ENCODE data around the gene ADGRG7.

Gene ADGRG7

DNA sequence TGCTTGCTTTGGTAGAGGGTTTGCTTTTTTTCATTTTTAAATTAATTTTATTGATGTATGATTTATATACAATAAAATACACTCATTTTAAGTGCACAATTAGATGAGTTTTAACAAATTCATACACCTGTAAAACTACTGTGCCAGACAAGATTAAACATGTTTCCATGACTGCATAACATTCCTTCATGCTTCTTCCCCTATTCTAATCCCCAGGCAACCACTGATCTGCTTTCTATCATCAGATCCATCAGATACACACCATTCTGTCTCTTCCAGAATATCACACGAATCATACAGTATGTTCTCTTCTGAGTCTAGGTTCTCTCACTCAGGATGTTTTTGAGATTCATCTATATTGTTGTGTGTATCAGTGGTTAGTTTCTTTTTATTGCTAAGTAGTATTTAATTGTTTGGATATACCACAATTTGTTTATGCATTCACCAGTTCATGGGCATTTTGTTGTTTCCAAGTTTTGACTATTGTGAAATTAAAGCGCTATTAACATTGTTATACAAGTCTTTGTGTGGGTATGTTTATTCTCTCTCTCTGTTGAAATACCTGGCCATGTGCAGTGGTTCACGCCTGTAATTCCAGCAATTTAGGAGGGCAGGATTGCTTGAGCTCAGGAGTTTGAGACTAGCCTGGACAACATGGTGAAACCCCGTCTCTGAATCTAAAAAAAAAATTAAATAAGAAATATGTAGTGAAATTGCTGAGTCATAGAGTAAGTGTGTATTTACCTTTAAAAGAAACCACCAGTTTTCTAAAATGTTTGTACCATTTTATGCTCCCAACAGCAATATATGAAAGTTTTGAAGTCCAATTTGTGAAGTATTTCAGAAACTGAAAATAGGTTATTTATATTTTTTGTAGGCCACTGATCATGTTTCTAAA, 92.9 kb downstream of the ADGRG7 start:
- no peak for DNase-seq

DNA sequence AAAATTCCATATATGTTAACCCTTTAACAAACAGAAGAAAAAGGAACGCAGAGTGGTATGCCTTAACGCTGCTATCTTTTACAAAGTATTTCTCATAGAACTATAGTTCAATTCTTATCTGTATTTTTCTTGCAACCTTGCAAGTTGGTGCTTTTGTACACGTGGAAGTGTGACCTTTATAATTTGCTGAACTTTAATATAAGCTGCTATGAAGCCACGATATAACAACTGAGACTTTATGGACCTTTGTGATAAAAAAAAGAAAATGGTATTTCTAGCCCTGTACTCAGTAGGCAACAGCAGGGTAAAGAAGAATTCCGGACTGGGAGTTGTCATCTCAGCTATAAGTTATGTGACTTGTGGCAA, 93.6 kb downstream of the ADGRG7 start:
- DNase-seq: no peak

DNA sequence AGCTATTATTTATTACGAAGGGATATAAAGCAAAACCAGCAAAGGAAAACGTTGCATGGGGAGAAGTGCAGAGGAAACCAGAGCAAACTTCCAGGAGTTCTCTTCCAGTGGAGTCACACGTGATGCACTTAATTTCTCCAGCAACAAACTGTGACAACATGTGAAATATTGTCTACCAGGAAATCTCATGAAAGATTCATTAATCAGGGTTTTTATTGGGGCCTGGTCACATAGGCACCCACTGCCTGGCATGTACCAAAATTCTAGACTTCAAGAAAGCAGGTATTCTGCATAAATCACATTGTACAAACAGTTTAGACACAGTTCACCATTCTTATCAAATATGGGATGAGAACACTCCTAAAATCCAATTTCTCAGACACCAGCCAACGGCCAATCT, 94.5 kb downstream of the ADGRG7 start:
- no peak for DNase-seq

DNA sequence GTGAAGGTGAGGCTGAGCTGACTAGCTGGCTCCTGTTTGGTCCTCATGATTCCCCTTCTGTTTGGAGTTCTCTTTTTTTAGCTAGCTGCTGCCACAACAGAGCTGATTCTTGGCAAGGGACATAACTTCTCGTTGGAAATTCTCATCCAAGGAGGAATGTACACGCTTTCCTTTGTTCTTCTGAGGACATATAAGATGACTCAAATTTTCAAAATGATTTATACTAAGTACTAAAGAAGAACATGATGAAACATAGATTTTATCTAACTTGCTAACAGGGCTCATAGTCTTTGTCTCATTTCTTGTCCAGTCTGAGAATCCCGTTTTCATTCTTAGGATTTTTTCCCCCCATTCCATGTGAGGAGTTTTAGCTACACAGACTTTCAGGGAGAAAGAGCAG, 97.0 kb downstream of the ADGRG7 start:
- no peak for DNase-seq

DNA sequence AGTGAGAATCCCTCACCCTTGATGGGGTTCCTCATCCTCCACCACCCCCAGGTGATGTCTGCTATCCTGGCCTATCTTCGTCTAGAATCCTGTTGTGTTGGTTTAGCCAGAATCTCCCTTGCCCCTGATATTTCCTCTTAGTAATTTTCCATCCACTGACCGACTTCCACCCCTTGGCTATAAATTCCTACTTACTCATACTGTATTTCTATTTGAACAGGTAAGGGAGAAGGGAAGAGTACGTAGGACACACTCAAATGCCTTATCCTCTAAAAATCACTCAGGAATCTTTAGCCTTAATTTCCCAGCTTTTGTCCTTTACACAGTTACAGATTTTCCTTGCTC, 99.2 kb downstream of the ADGRG7 start:
- DNase-seq: no peak

DNA sequence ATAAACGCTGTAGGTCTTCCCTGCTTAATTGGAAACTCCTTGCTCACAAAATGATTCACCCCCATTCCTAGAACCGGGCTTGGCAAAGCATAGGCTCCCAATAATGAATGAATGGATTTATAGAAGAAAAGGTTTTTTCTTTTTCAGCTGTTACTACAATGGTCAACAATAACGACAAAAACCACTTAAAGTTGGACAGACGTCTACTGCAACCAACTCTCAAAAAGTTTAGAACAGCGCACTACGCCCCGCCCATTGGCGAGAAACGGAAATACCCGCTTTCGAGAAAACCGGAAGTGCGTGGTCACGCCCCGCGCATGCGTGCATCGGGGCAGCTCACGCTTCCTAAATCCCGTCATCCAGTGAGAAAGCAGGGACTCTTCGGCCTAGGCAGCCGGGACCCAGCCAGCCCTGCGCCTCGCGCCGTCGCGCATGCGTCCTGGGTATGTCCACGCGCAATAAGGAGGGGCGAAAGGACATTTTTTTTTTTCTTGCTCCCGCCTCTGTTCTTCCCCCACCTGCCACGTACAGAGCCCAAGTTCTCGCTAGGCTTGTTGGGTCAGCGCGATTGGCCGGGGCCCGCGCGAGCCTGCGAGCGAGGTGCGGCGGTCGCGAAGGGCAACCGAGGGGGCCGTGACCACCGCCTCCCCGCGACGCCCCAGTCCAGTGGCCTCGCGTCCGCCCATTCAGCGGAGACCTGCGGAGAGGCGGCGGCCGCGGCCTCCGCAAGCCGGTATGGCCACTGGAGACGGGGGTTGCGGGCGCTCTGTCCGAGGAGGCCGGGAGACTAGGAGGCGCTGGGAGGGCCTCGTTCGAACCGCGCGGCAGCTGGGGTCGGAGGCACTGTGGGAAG, 99.8 kb downstream of the ADGRG7 start, which contains the start of gene TFG:
Gene TFG, plus strand, starts transcription at position 506 of the 853 bp plus-strand sequence. CDS start 4,192 bp downstream, outside the sequence.
- DNase-seq: peak; percentile 99

DNA sequence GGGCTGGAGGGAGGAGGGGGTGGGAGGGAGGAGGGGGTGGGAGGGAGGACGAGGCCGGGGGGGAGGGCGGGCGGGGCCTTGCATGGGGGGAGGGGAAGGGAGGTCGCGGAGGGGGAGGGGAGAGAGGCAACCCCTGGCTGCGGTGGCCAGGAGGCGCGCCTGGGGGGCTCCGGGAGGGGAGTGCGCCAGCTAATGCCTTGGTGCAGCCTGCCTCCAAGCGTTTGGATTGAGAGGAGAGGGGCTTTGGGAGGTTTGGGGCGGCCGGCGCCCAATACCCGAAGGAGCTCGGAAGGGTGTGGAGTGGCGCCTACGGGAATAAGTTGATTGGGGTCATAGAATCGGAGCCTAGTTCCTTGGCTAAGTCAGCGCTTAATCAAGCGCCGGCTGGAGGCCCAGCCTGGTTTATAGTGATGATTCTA, 100.5 kb downstream of the ADGRG7 start:
- DNase-seq: peak; percentile 18

DNA sequence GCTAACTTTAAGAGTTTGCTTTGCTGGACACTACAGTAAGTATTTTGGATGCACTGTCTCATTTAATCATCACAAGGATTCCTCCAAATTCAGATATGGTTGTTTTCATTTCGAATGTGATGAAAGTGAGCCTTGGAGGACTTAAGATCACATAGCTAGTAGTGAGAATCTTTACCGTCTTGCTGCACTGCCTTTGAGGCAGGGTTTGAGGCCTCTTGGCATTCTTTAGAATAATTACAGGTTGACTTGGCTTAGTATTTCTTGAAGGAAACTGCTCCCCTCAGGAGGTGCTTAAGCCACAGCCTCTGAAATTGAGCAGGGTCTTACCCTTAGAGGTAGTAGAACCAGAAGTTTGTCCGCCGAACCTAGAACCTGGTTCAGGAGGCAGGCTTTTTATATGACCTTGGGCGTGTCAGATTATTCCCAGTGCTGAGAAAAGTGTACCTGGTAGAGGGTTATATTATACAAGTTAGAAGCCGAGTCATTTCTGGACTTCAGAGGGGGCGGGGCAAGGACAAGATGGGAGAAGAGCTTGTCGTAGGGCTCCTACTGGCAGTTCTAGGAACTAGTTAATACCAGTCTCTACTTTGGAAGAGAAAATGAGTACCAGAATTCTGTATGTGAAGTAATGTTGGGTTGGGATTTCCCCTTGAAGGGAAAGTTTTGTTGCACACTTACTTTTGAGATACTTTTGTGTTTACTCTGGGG, 101.0 kb downstream of the ADGRG7 start:
- peak; percentile 89 for DNase-seq

DNA sequence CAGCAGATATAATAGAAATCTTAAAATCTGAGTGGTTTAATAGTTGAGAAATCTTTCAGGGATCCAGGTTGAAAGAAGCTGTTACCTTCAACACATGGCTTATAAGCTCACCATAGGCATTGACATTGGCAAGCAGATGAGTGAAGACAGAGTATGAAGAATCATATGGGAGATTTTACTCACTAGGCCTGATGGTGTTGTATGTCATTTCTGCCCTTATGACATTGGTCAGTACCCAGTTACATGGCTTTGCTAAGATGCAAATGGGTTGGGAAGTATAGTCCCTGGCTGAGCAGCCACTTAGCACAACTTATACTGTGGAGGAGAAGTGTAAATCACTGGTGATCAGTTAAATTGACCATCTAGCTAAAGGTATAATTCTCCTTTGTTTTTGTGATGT, 105.8 kb downstream of the ADGRG7 start:
- DNase-seq: no peak

DNA sequence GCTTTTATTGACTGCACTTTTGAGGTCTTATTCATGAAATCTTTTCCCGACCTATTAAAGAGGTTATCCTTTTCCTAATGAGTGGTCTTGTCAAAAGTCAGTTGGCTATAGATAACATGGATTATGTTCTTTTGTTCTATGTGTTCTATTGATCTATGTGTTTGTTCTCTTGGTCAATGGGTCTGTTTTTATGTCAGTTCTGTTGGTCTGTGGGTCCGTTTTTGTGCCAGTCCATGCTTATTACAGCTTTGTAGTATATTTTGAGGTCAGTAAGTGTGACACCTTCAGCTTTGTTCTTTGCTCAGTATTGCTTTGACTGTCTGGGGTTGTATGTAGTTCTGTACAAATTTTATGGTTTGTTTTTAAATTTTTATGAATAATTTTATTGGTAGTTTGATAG, 107.7 kb downstream of the ADGRG7 start:
- DNase-seq: no peak

DNA sequence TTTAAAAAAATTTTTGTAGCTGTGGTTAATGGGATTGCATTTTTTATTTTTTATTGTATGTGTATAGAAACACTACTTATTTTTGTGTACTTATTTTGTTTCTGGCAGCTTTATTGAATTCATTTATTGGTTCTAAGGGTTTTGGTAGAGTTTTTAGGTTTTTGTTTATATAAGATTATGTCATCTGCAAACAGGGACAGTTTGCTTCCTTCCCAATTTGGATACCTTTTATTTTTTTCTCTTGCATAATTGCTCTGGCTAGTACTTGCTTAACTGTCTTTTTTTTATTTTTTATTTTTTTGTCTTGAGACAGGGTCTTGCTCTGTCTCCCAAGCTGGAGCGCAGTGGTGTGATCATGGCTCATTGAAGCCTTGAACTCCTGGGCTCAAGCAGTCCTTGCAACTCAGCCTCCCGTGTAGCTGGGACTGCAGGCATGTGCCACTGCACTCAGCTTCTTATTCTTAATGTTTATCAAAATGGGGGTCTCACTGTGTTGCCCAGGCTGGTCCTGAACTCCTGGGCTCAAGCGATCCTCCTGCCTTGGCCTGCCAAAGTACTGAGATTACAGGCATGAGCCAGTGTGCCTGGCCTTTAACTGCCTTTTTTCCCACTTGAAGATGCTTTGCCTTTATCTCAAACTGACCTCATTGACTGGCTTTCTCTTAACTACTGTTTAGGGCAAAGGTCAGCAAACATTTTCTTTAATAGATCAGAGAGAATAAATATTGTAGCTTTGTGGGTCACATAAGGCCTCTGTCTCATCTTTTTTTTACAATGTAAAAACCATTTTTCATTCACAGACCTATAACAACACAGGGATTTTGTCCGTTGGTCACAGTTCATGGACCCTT, 108.5 kb downstream of the ADGRG7 start:
- DNase-seq: no peak

DNA sequence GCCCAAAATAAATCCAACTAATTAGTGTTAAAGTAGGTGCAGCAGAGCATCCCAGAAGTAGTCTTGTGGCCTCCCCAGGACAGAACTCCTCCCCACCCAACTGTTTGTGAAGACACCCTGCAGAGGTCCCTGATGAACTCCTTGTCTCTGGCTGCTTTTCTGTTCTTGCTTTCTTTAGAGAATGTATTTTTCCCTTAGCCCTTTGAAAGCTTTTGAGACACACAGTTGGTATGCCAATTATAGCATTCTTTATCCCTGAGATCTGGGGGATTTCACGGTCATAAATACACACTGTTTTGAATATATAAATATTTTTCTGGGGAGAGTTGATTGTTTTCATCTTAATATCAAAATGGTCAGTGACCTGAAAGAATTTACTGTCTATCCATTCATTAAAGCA, 109.7 kb downstream of the ADGRG7 start:
- no peak for DNase-seq

DNA sequence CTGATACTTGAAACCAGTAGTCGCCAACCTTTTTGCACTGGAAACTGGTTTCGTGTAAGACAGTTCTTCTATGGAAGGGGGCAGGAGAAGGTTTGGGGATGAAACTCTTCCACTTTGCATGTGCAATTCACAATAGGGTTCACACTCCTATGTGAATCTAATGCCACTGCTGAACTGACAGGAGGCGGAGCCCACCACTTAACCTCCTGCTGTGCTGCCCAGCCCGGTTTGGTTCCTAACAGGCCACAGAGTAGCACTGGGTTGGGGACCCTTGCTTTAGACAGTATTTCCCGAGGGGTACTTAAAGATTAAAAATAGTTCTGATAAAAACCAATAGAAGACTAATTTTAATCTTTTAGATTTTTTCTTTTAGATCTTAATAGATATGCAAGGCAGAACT, 111.0 kb downstream of the ADGRG7 start:
- DNase-seq: no peak

DNA sequence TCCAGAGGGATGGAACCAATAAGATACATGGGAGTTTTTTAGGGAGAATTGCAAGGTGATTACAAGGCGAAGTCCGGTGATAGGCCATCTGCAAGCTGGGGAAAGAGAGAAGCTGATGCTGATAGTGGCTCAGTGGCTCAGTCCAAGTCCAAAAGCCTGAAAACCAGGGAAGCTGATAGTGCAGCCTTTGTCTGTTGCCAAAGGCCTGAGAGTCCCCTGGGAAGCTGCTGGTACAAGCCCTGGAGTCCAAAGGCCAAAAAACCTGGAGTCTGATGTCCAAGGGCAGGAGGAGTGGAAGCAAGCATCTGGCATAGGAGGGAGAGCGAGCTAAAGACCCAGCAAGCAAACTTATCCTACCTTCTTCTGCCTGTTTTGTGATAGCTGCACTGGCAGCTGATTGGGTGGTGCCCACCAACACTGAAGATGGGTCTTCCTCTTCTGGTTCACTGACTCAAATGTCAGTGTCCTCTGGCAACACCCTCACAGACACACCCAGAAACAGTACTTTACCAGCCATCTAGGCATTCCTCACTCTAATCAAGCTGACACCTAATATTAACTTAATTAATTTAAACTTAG, 116.6 kb downstream of the ADGRG7 start:
- no peak for DNase-seq

DNA sequence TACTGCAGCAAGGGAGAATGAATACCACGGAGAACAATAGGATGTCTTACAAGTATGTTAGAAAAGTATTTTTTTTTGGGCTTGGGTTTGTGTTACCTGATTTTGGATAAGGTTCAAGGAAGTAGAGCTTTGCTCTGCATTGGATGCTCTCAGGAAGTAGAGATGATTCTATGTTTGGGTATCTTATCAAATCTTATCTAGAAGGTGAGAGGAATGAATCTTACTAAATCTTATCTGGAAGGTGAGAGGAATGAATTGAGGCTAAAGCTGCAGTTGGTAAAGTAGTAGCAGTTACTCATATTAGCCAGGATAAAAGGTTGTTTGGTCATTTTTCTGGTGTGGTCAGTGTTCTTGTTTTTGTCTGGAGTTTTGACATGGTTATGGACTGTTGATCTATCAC, 117.3 kb downstream of the ADGRG7 start:
- no peak for DNase-seq

DNA sequence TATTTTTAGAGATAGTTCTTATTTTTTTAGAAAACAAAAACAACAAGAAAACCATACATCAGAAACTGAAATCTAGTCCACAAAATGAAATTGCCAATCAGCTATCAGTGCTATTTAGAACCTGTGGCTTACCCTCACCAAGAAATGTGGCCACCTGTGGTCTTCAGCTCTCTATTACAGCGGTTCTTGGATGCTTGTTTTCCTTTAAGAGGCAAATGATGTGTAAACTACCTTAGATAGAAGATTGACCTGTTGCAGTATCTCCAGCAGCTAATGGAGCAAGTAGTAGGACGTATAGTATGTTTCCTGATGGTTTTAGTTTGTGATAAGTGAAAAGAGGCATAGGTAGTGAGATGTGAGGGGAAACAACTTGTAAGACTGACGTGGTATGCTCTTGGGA, 121.1 kb downstream of the ADGRG7 start:
- DNase-seq: no peak

DNA sequence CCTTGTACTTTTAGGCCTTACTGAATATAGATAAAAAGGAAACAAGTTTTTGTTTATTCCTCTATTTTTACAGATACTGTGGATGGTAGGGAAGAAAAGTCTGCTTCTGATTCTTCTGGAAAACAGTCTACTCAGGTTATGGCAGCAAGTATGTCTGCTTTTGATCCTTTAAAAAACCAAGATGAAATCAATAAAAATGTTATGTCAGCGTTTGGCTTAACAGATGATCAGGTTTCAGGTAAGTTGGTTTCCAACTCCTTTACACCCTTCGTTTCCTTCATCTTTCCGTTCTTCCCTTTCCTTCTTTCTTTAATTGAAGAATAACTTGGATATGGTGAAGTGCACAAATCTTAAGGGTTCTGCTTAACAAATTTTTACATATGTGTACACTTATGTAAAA, 123.0 kb downstream of the ADGRG7 start:
- no peak for DNase-seq

DNA sequence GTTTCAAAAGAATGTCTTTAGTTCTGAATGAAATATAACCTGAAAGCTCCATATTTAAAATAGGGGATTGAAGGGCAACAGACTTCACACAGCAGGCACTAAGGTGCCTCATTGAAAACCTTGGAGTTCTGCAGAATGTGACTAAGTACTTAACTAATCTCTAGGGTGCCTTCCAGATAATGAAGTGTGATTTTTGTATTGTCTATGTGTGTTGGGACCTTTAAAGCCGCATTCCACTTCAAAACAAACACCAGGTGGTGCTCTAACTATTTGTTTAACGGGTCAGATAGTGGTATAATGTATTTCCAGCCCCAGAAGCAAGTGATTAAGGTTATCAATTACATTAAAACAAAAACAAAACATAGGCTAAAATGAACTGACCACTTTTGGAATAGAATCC, 127.9 kb downstream of the ADGRG7 start:
- DNase-seq: no peak

DNA sequence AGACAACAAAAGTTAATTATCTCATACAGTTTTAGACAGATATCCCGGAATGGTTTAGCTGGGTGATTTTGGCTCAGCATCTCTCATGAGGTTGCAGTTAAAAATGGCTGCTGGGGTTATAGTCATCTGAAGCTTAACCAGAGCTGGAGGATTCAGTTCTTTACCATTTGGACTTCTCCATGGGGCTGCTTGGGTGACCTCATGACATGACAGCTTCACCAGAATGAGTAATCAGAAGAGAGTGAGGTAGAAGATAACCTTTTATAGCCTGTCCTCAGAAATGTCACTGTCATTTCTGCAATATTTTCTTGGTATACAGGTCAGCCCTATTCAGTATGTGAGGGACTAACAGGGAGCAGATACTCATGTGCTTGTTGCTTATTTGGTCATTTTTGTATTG, 130.8 kb downstream of the ADGRG7 start:
- DNase-seq: peak; percentile 8

DNA sequence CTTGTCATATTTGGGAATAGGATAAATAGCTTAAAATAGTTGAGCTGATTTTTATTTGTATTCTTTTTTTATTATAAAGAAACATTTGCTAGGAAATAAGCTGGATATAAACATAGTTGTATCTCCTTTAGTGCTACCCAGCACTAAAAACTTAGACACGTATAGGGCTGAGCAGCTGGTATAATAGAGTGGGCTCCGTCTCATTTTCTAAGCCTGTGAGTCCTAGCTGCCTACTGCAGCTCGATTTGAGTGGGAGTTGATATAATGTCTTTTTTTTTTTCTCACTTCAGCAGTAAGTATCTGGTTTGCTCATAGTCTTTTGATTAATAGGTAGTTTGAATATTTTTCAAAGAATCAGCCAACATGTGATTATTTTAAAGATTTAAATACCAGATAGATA, 134.1 kb downstream of the ADGRG7 start:
- no peak for DNase-seq

DNA sequence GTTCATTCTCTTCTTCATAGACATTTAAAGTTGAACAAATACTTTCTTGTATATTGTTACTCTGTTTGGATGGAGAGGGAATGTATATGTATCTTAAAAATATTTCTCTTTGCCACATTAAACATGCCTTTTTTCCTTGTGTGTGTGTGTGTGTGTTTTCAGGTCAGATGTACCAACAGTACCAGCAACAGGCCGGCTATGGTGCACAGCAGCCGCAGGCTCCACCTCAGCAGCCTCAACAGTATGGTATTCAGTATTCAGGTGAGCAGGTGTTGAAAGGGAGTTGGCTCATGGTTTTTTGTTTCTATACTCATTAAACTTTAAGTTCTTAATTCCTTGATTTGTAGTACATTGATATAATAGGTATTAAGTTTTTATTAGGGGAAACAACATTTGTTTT, 135.3 kb downstream of the ADGRG7 start:
- no peak for DNase-seq
